Tibial artery (tissue), 4 donors: ENCODE data around the gene MATCAP1.

Source experiments
- DNase-seq, 2 donors: peaks; one replicate each; pipeline ENCODE4 v3.0.0-alpha.2; 2019
- H3K27ac ChIP-seq, 2 donors: fragments of 200-600 bp; sonication (generic) in 1 of 2; 1 replicate in 1 of 2; 2 replicates in 1 of 2; pipeline ENCODE4 v1.5.1; 2018 to 2019; ENCODE audit warnings: mild to moderate bottlenecking in 1 of 2
- H3K27me3 ChIP-seq, 2 donors: fragments of 200-600 bp; sonication (generic) in 1 of 2; one replicate each; pipeline versions ENCODE4 v1.5.1 to v1.6.0; 2016 to 2019
- H3K36me3 ChIP-seq, 3 donors: fragments of 200-600 bp; sonication (generic) in 2 of 3; one replicate each; pipeline ENCODE4 v1.5.1; 2016 to 2019; ENCODE audit warnings: mild to moderate bottlenecking in 2 of 3
- H3K4me1 ChIP-seq, 4 donors: fragments of 200-600 bp; sonication (generic) in 2 of 4; 1 replicate in 3 of 4; 2 replicates in 1 of 4; pipeline ENCODE4 v1.5.1; 2016 to 2019
- H3K4me3 ChIP-seq, 2 donors: fragments of 200-600 bp; sonication (generic) in 1 of 2; 1 replicate in 1 of 2; 2 replicates in 1 of 2; pipeline ENCODE4 v1.5.1; 2018 to 2019; ENCODE audit warnings: mild to moderate bottlenecking in 2 of 2
- H3K9me3 ChIP-seq, 3 donors: fragments of 200-600 bp; sonication (generic) in 1 of 3; one replicate each; pipeline ENCODE4 v1.5.1; 2016 to 2019
- CTCF ChIP-seq, 2 experiments: fragments of 200-600 bp in 1 of 2; fragments of 450-650 bp in 1 of 2; IDR thresholded peaks; one replicate each; pipeline ENCODE4 v1.5.1; 2017 to 2019; ENCODE audit warnings: antibody characterized with exemption in 2 of 2, mild to moderate bottlenecking in 1 of 2, moderate library complexity in 1 of 2
- intact Hi-C: fragments of 100-400 bp; cut with DNase I; formaldehyde crosslinking; loops from one replicate; pipeline ENCODE4 v1.15.0; 2023; ENCODE audit warnings: low total_unique reads

MATCAP1 gene

GRCh38 chr16:67183627-67184452 is at the start of gene MATCAP1:
Gene MATCAP1 (minus strand): TSS chr16:67183963. CDS start chr16:67180610, 3,353 bp downstream.
- Histone ChIP-seq H3K4me1 (peaks cover 0 to 34% (median 27%) of the 10 kb centered on the region in 4 donors), H3K27ac (peak within 1 kb of the TSS; percentile 84 to 97), H3K27me3 (no peaks in the 10 kb centered on the region), H3K4me3 (peak within 1 kb of the TSS; percentile 66 to 90), H3K9me3 (no peaks in the 10 kb centered on the region), H3K36me3 (no peaks in the 10 kb centered on the region)
- peak; percentile 97 for DNase-seq
- TF ChIP-seq CTCF (IDR thresholded peaks at IDR 0.05): no peak
- intact Hi-C loops: loop anchor here (10.0 kb wide), 2 partner anchors 159 to 209 kb away; partner anchors contain the start of gene CBFB

- H3K36me3 ChIP-seq: peaks cover 26 to 69% (median 62%) of the 10 kb centered on the region in 3 donors
- no peak for TF ChIP-seq CTCF (IDR thresholded peaks at IDR 0.05)
- no peak overlapping the region for H3K4me3 ChIP-seq
- no peak overlapping the region for H3K27ac ChIP-seq
- H3K27me3 ChIP-seq: no peaks in the 10 kb centered on the region
- H3K4me1 ChIP-seq: peaks cover 0 to 21% (median 14%) of the 10 kb centered on the region in 4 donors
- no peak for DNase-seq
- H3K9me3 ChIP-seq: no peaks in the 10 kb centered on the region
- intact Hi-C loops: no loop called here
Measured at GRCh38 chr16:67230809-67231660, 47.3 kb upstream of the MATCAP1 start.

- peaks cover 26 to 60% (median 56%) of the 10 kb centered on the region in 3 donors for H3K36me3 ChIP-seq
- no peaks in the 10 kb centered on the region for H3K9me3 ChIP-seq
- H3K27me3 ChIP-seq: no peaks in the 10 kb centered on the region
- intact Hi-C loops: loop anchor here (2.0 kb wide), 1 partner anchor 15 kb away; no protein-coding TSS in a partner anchor
- no peak for TF ChIP-seq CTCF (IDR thresholded peaks at IDR 0.05)
- peaks cover 0 to 26% (median 16%) of the 10 kb centered on the region in 4 donors for H3K4me1 ChIP-seq
- H3K27ac ChIP-seq: no peak overlapping the region
- peak in 1 of 2 donors; percentile 18 for DNase-seq
- no peak overlapping the region for H3K4me3 ChIP-seq
Measured at GRCh38 chr16:67229906-67230808, 46.4 kb upstream of the MATCAP1 start.

GRCh38 chr16:67228905-67229304 is 45.1 kb upstream of the MATCAP1 start:
- Histone ChIP-seq H3K36me3 (peaks cover 21 to 50% (median 49%) of the 10 kb centered on the region in 3 donors), H3K4me1 (peaks cover 0 to 26% (median 16%) of the 10 kb centered on the region in 4 donors), H3K27me3 (no peaks in the 10 kb centered on the region), H3K4me3 (no peak overlapping the region), H3K9me3 (no peaks in the 10 kb centered on the region), H3K27ac (no peak overlapping the region)
- DNase-seq: no peak
- TF ChIP-seq CTCF (IDR thresholded peaks at IDR 0.05): no peak
- intact Hi-C loops: loop anchor here (2.0 kb wide), 1 partner anchor 16 kb away; no protein-coding TSS in a partner anchor
